Measurements from ENCODE around the gene JMJD4. TPM values are rescaled to one million over a fixed set of nuclear protein-coding genes. Genes with fewer than 3 reads are reported as not detected.

The JMJD4 gene
- total RNA-seq, 2 donors from 2014 or later = 19.4 to 21.8 TPM

GRCh38 chr1:227747948-227748495 is 12.9 kb upstream of the JMJD4 start:
- Histone ChIP-seq H3K27ac (ENCODE audit: low read depth, low read length) (no peak overlapping the region), H3K9me3 (ENCODE audit: control insufficient read depth, low read length) (no peaks in the 10 kb centered on the region), H3K9ac (ENCODE audit: extremely low read depth, low read length, poor library complexity, severe bottlenecking) (no peak overlapping the region), H3K4me3 (ENCODE audit: low read length) (no peak overlapping the region), H3K4me1 (ENCODE audit: control insufficient read depth, insufficient read depth, low read length) (no peaks in the 10 kb centered on the region), H3K27me3 (ENCODE audit: control insufficient read depth, insufficient read depth, low read length, poor library complexity, severe bottlenecking) (no peaks in the 10 kb centered on the region), H3K36me3 (ENCODE audit: control insufficient read depth, insufficient read depth, low read length) (peaks cover 21% of the 10 kb centered on the region)
- Mint-ChIP-seq H3K9me3 (no peaks in the 10 kb centered on the region), H3K27ac (no peak overlapping the region), H3K36me3 (ENCODE audit: low read depth) (peaks cover 19% of the 10 kb centered on the region), H3K27me3 (ENCODE audit: insufficient read depth) (no peaks in the 10 kb centered on the region), H3K4me3 (no peak overlapping the region), H3K4me1 (no peaks in the 10 kb centered on the region)
- 89 to 92% methylated on average over 17 to 18 of the region's 18 CpGs for WGBS, 2 experiments (ENCODE audit: insufficient coverage in 1 of 2, insufficient read length in 1 of 2)
- no peak for TF ChIP-seq CTCF (conservative IDR thresholded peaks at IDR 0.05)
- no peak for DNase-seq

DNA sequence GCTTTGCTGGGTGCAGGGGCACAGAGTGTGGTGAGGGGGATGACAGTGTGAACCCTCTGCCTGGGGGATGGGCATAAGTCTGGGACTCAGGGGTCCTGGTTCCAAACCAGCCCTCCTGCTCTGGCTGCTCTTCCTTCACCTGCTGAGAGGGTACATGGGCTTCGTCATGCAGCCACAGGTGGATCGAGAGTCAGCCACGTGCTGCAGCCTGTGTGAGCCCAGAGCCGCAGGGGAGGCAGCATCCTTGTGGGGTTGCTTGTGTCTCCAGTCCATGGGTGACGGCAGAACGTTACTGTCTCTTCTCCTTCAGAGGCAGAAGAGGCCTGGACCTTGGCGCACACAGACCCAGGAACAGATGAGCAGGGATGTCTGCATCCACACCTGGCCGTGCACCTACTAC is 12.3 kb upstream of the JMJD4 start:
- no peaks in the 10 kb centered on the region for H3K4me1 ChIP-seq (ENCODE audit: control insufficient read depth, insufficient read depth, low read length)
- H3K9me3 Mint-ChIP-seq = no peaks in the 10 kb centered on the region
- H3K27ac ChIP-seq (ENCODE audit: low read depth, low read length) = no peak overlapping the region
- H3K9me3 ChIP-seq (ENCODE audit: control insufficient read depth, low read length) = no peaks in the 10 kb centered on the region
- H3K36me3 ChIP-seq (ENCODE audit: control insufficient read depth, insufficient read depth, low read length) = peaks cover 15% of the 10 kb centered on the region
- H3K4me3 ChIP-seq (ENCODE audit: low read length) = no peak overlapping the region
- no peaks in the 10 kb centered on the region for H3K4me1 Mint-ChIP-seq
- peaks cover 15% of the 10 kb centered on the region for H3K36me3 Mint-ChIP-seq (ENCODE audit: low read depth)
- DNase-seq = no peak
- H3K27me3 Mint-ChIP-seq (ENCODE audit: insufficient read depth) = no peaks in the 10 kb centered on the region
- no peaks in the 10 kb centered on the region for H3K27me3 ChIP-seq (ENCODE audit: control insufficient read depth, insufficient read depth, low read length, poor library complexity, severe bottlenecking)
- TF ChIP-seq CTCF (conservative IDR thresholded peaks at IDR 0.05) = no peak
- WGBS, 2 experiments (ENCODE audit: insufficient coverage in 1 of 2, insufficient read length in 1 of 2) = 87 to 88% methylated on average over 5 to 8 of the region's 8 CpGs
- H3K9ac ChIP-seq (ENCODE audit: extremely low read depth, low read length, poor library complexity, severe bottlenecking) = no peak overlapping the region
- H3K27ac Mint-ChIP-seq = no peak overlapping the region
- no peak overlapping the region for H3K4me3 Mint-ChIP-seq

- 95 to 96% methylated on average over 6 of the region's 6 CpGs for WGBS, 2 experiments (ENCODE audit: insufficient coverage in 1 of 2, insufficient read length in 1 of 2)
- no peak overlapping the region for H3K9ac ChIP-seq (ENCODE audit: extremely low read depth, low read length, poor library complexity, severe bottlenecking)
- Mint-ChIP-seq H3K36me3 (ENCODE audit: low read depth) (peaks cover 14% of the 10 kb centered on the region), H3K4me3 (no peak overlapping the region), H3K27me3 (ENCODE audit: insufficient read depth) (no peaks in the 10 kb centered on the region), H3K4me1 (no peaks in the 10 kb centered on the region), H3K27ac (no peak overlapping the region), H3K9me3 (no peaks in the 10 kb centered on the region)
- no peaks in the 10 kb centered on the region for H3K27me3 ChIP-seq (ENCODE audit: control insufficient read depth, insufficient read depth, low read length, poor library complexity, severe bottlenecking)
- no peak for DNase-seq
- H3K27ac ChIP-seq (ENCODE audit: low read depth, low read length) = no peak overlapping the region
- no peak for TF ChIP-seq CTCF (conservative IDR thresholded peaks at IDR 0.05)
- H3K4me1 ChIP-seq (ENCODE audit: control insufficient read depth, insufficient read depth, low read length) = no peaks in the 10 kb centered on the region
- H3K9me3 ChIP-seq (ENCODE audit: control insufficient read depth, low read length) = no peaks in the 10 kb centered on the region
- H3K36me3 ChIP-seq (ENCODE audit: control insufficient read depth, insufficient read depth, low read length) = peaks cover 15% of the 10 kb centered on the region
- H3K4me3 ChIP-seq (ENCODE audit: low read length) = no peak overlapping the region
These were observed 11.6 kb upstream of the JMJD4 start for GRCh38 chr1:227746676-227747075.

Measured in endodermal cell (in vitro differentiated cells).